K562 (cell line): ENCODE results near the gene ANP32B. TPM values are rescaled to one million over a fixed set of nuclear protein-coding genes. Genes with fewer than 3 reads are reported as not detected.

Experiments
- ARNT ChIP-seq, 2 experiments: fragments of 450-650 bp; IDR thresholded peaks; 2 replicates each; pipeline ENCODE4 v1.6.1; 2016; ENCODE audit warnings: mild to moderate bottlenecking in 1 of 2
- CREBBP ChIP-seq: IDR thresholded peaks from one replicate; pipeline ENCODE4 v1.6.1; 2012; ENCODE audit warnings: low read depth, mild to moderate bottlenecking, control low read depth, inconsistent platforms, low read length
- CTBP1 ChIP-seq: fragments of 450-650 bp; IDR thresholded peaks from 2 replicates; pipeline ENCODE4 v1.6.1; 2016; ENCODE audit warnings: borderline replicate concordance
- ETS1 ChIP-seq: conservative IDR thresholded peaks from 2 replicates; pipeline ENCODE4 v1.6.1; 2011; ENCODE audit warnings: low read depth, mild to moderate bottlenecking, low read length; ENCODE audit not compliant: control insufficient read depth
- HMGXB4 ChIP-seq: sonication (generic); formaldehyde crosslinking; IDR thresholded peaks from 2 replicates; pipeline ENCODE4 v1.8.1; 2023; ENCODE audit warnings: mild to moderate bottlenecking, missing genetic modification reagents
- MNT ChIP-seq, 2 experiments: fragments of 450-650 bp; conservative IDR thresholded peaks; 2 replicates each; pipeline ENCODE4 v1.6.1; 2017; ENCODE audit warnings: mild to moderate bottlenecking in 2 of 2, moderate library complexity in 2 of 2
- NR1H2 ChIP-seq: sonication (generic); formaldehyde crosslinking; IDR thresholded peaks from 2 replicates; pipeline ENCODE4 v1.4.0; 2020; ENCODE audit warnings: mild to moderate bottlenecking, missing genetic modification reagents
- PURB ChIP-seq: sonication (generic); formaldehyde crosslinking; IDR thresholded peaks from 2 replicates; pipeline ENCODE4 v1.9.0; 2021; ENCODE audit warnings: low read depth, mild to moderate bottlenecking, missing genetic modification reagents
- SP1 ChIP-seq: sonication (generic); formaldehyde crosslinking; IDR thresholded peaks from 2 replicates; pipeline ENCODE4 v1.8.1; 2022; ENCODE audit warnings: mild to moderate bottlenecking, missing genetic modification reagents
- TAF1 ChIP-seq: IDR thresholded peaks from 2 replicates; pipeline ENCODE4 v1.6.1; 2011; ENCODE audit warnings: mild to moderate bottlenecking, low read length, moderate library complexity; ENCODE audit not compliant: insufficient read depth, control insufficient read depth, severe bottlenecking; ENCODE audit errors: extremely low read depth
- TARDBP ChIP-seq: fragments of 450-650 bp; IDR thresholded peaks from 2 replicates; pipeline ENCODE4 v1.6.1; 2016
- ZBTB11 ChIP-seq, 3 experiments: fragments of 200-800 bp in 1 of 3; fragments of 250-450 bp in 1 of 3; fragments of 450-650 bp in 1 of 3; sonication (Bioruptor Pico) in 1 of 3; sonication (Bioruptor generic) in 1 of 3; formaldehyde crosslinking in 1 of 3; IDR thresholded peaks; 2 replicates each; pipeline versions ENCODE4 v1.6.1 to v1.8.0; 2016 to 2022; ENCODE audit warnings: mild to moderate bottlenecking in 2 of 3, missing genetic modification characterization in 2 of 3, missing compliant biosample characterization in 1 of 3, moderate library complexity in 1 of 3
- ZNF24 ChIP-seq: fragments of 450-650 bp; IDR thresholded peaks from 2 replicates; pipeline ENCODE4 v1.6.1; 2016
- ZNF311 ChIP-seq: fragments of 250-450 bp; sonication (Bioruptor Pico); IDR thresholded peaks from 2 replicates; pipeline ENCODE4 v1.4.0; 2020; ENCODE audit warnings: mild to moderate bottlenecking, moderate library complexity
- ZNF444 ChIP-seq: fragments of 250-450 bp; sonication (Bioruptor Pico); IDR thresholded peaks from 2 replicates; pipeline ENCODE4 v1.4.0; 2020; ENCODE audit warnings: mild to moderate bottlenecking, moderate library complexity
- polyA plus RNA-seq, 8 experiments: library from polyadenylated mRNA; depleted of rRNA in 4 of 8; stranded (reverse) in 5 of 8; unstranded in 3 of 8; fragments of >200 nt; fragmentation: Nextera tagmentation in 2 of 8; fragmentation: Illumina TruSeq in 1 of 8; extraction: Ambion mirVana in 2 of 8; extraction: Trizol in 1 of 8; gene quantifications; 2 replicates each; pipeline versions ENCODE4 v1.2.1 to v1.2.3, GENCODE V29; 2011 to 2014; ENCODE audit warnings: inconsistent platforms in 1 of 8, missing spikeins in 1 of 8
- total RNA-seq, 7 experiments: library from RNA; depleted of rRNA in 6 of 7; stranded (reverse); fragments of >200 nt in 6 of 7; fragmentation: Illumina TruSeq in 2 of 7; extraction: Trizol in 2 of 7; gene quantifications; 2 replicates each; pipeline versions ENCODE4 v1.2.1 to v1.2.3, GENCODE V29; 2011 to 2021; ENCODE audit warnings: low replicate concordance in 1 of 7

ANP32B gene
- total and polyA plus RNA-seq, 9 of the 15 experiments (the other 6 are each of a cell fraction or from before 2014, with no cell fraction given): 68.9 to 815 (median 141) TPM

- TF ChIP-seq PURB (no peak), NR1H2 (CRISPR knock-in tag) (peak; percentile 94), SP1 (CRISPR knock-in tag) (no peak), CREBBP (no peak), ETS1 (peak; percentile 44; the same call in 1 of the 2 replicates), HMGXB4 (CRISPR knock-in tag) (peak; percentile 97; the same call in 1 of the 2 replicates), TARDBP (peak; percentile 51; the same call in 1 of the 2 replicates), MNT (conservative IDR thresholded peaks at IDR 0.05) (no peak), TAF1 (peak; percentile 65), CTBP1 (peak; percentile 35), ARNT (IDR thresholded peaks at IDR 0.05) (no peak), ZNF444 (CRISPR knock-in tag) (peak; percentile 43; the same call in 1 of the 2 replicates), ZNF311 (no peak), ZBTB11 (CRISPR knock-in tag; IDR thresholded peaks at IDR 0.05) (peak in 1 of 3 experiments; percentile 76; a peak in 2 of 6 replicates), ZNF24 (peak; percentile 40; the same call in 1 of the 2 replicates)
Observed at GRCh38 chr9:97984188-97985057, 1.3 kb downstream of the ANP32B start (continued).
